ENCODE data around the gene DUSP9.
A peak's percentile ranks its signal among the peaks of the same experiment; 100 is the strongest.

DUSP9 gene

GRCh38 chrX:153635388-153635787 is 11.6 kb upstream of the DUSP9 start:
- no peak for DNase-seq (ENCODE audit: low read depth, low spot score)
- in situ Hi-C loops (cut with HindIII; ENCODE audit: low sequenced_read_pairs) = no loop called here
- TF ChIP-seq, protein P1, sequence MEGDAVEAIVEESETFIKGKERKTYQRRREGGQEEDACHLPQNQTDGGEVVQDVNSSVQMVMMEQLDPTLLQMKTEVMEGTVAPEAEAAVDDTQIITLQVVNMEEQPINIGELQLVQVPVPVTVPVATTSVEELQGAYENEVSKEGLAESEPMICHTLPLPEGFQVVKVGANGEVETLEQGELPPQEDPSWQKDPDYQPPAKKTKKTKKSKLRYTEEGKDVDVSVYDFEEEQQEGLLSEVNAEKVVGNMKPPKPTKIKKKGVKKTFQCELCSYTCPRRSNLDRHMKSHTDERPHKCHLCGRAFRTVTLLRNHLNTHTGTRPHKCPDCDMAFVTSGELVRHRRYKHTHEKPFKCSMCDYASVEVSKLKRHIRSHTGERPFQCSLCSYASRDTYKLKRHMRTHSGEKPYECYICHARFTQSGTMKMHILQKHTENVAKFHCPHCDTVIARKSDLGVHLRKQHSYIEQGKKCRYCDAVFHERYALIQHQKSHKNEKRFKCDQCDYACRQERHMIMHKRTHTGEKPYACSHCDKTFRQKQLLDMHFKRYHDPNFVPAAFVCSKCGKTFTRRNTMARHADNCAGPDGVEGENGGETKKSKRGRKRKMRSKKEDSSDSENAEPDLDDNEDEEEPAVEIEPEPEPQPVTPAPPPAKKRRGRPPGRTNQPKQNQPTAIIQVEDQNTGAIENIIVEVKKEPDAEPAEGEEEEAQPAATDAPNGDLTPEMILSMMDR (IDR thresholded peaks at IDR 0.05; ENCODE audit: low read depth, low read length) = no peak
- no peak overlapping the region for H3K4me3 ChIP-seq (ENCODE audit: low read depth, low read length)

DNA sequence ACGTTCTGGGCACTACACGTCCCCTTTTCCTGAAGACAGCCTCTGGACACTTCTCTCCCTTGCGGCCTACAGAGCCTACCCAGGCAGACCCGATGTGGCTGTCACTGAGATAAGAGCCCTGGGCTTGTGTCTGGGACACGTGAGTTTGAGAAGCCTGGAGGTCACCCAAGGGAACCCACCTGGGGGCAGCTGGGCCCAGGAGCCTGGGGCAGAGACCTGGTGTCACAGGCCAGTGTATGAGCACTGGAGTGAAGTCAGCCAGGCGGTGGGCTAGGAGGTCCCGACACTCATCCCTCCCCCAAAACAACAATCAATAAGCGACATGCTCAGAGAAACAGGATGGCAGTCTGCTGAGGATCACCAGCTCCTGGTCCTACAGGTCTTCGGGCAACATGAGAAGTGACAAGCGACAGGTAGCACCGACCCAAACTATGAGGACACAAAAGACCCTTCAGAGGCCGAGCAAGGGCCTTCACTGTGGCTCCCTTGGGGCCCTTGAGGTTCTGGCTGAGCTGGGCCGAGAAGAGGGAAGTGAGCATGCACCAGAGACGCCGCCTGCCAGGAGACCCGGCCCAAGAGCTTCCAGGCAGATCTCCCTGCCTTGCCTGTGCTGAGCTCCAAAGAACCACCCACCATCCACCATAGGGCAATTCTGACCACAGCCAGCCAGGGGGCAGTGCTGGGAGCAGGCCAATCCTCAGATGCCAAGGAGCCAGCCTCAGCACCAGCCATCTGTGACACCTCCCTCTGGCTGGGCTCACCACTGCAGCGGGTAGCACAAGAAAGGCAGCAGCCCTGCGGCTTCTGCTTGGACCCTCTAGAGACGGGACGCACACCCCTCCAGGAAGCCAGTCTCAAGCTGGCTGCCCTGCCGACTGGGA is 11.0 kb upstream of the DUSP9 start:
- DNase-seq (ENCODE audit: low read depth, low spot score) = no peak
- H3K4me3 ChIP-seq (ENCODE audit: low read depth, low read length) = no peak overlapping the region
- TF ChIP-seq, protein P1 (IDR thresholded peaks at IDR 0.05; ENCODE audit: low read depth, low read length) = peak; percentile 43
- in situ Hi-C loops (cut with HindIII; ENCODE audit: low sequenced_read_pairs) = no loop called here

DNA sequence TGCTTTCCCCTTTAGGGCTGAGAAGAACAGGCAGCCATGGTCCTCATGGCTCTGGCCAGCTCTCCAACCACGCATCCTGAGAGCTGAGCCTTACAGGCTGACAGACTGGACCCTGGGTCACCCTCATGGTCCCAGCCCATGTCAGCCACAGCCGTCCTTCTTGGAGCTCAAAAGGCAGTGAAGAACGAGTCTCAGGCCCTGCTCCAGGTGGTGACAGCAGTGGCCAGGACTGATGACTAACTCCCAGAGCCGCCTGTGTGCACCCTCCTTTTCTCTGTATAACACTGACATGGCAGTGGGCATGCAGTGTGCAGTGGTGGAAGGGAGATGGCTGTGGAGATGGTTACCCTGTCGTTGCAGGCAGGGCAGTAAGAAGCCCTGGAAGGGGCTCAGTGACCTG is 10.3 kb upstream of the DUSP9 start:
- H3K4me3 ChIP-seq (ENCODE audit: low read depth, low read length) = no peak overlapping the region
- DNase-seq (ENCODE audit: low read depth, low spot score) = no peak
- TF ChIP-seq, protein P1 (IDR thresholded peaks at IDR 0.05; ENCODE audit: low read depth, low read length) = no peak
- in situ Hi-C loops (cut with HindIII; ENCODE audit: low sequenced_read_pairs) = no loop called here

GRCh38 chrX:153637121-153638040 is 9.6 kb upstream of the DUSP9 start:
- H3K4me3 ChIP-seq (ENCODE audit: low read depth, low read length) = no peak overlapping the region
- in situ Hi-C loops (cut with HindIII; ENCODE audit: low sequenced_read_pairs) = no loop called here
- TF ChIP-seq, protein P1 (IDR thresholded peaks at IDR 0.05; ENCODE audit: low read depth, low read length) = no peak
- DNase-seq (ENCODE audit: low read depth, low spot score) = no peak

- H3K4me3 ChIP-seq (ENCODE audit: low read depth, low read length) = no peak overlapping the region
- TF ChIP-seq, protein P1 (IDR thresholded peaks at IDR 0.05; ENCODE audit: low read depth, low read length) = no peak
- in situ Hi-C loops (cut with HindIII; ENCODE audit: low sequenced_read_pairs) = no loop called here
- DNase-seq (ENCODE audit: low read depth, low spot score) = no peak
Measured at GRCh38 chrX:153638041-153638371, 9.0 kb upstream of the DUSP9 start.

- in situ Hi-C loops (cut with HindIII; ENCODE audit: low sequenced_read_pairs) = no loop called here
- DNase-seq (ENCODE audit: low read depth, low spot score) = no peak
- no peak overlapping the region for H3K4me3 ChIP-seq (ENCODE audit: low read depth, low read length)
- TF ChIP-seq, protein P1 (IDR thresholded peaks at IDR 0.05; ENCODE audit: low read depth, low read length) = no peak
Measured at GRCh38 chrX:153638436-153639176, 8.4 kb upstream of the DUSP9 start.

All from astrocyte of the spinal cord (primary cell).